ENCODE measurements around the gene CTRB1. TPM values are rescaled to one million over a fixed set of nuclear protein-coding genes. Genes with fewer than 3 reads are reported as not detected.

CTRB1 gene
- total RNA-seq, 4 donors from 2014 or later = not detected

DNA sequence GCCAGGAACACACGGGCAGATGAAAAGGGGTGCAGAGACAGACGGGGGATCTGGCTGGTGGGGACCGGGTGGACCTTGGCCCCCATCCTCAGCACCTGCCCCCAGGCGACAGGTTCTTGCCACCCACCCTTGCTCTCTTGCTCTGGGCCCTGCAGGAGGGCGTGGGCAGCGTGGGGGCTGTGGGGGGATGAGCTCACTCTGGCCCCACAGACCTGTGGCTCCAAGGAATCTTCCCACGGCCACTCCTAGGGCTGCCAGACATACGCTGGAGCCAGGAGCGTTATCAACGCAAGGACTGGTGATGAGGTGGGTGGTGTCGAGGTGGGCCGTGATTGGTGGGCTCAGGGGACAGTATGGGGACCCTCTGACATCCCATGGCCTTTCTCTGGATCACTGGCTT, 6.3 kb downstream of the CTRB1 start:
- Histone ChIP-seq H3K4me1 (peaks cover 0 to 4% of the 10 kb centered on the region in 2 donors), H3K36me3 (peaks cover 18 to 20% of the 10 kb centered on the region in 2 donors), H3K9me3 (no peaks in the 10 kb centered on the region), H3K27ac (no peak overlapping the region), H3K27me3 (no peaks in the 10 kb centered on the region), H3K4me3 (replicated peaks in 1 of 3) (no peak overlapping the region)
- WGBS, 2 donors = 60 to 70% methylated on average over 11 of the region's 12 CpGs
- TF ChIP-seq CTCF (IDR thresholded peaks at IDR 0.05) (no peak), POLR2A (IDR thresholded peaks at IDR 0.05) (no peak)
- intact Hi-C loops (cut with DNase I) = no loop called here
- DNase-seq = no peak

GRCh38 chr16:75225678-75226515, 7.1 kb downstream of the CTRB1 start:
- no peak for TF ChIP-seq CTCF (IDR thresholded peaks at IDR 0.05)
- no peak for TF ChIP-seq POLR2A (IDR thresholded peaks at IDR 0.05)
- no peaks in the 10 kb centered on the region for H3K27me3 ChIP-seq
- intact Hi-C loops (cut with DNase I) = loop anchor here (2.0 kb wide), 1 partner anchor 19 kb away; the partner anchor contains the start of gene CTRB2
- WGBS, 2 donors = 71 to 80% methylated on average over 23 to 26 of the region's 26 CpGs
- H3K36me3 ChIP-seq = peaks cover 18 to 20% of the 10 kb centered on the region in 2 donors
- H3K4me3 ChIP-seq (replicated peaks in 1 of 3) = no peak overlapping the region
- no peaks in the 10 kb centered on the region for H3K9me3 ChIP-seq
- H3K4me1 ChIP-seq = peaks cover 0 to 4% of the 10 kb centered on the region in 2 donors
- no peak overlapping the region for H3K27ac ChIP-seq
- no peak for DNase-seq

DNA sequence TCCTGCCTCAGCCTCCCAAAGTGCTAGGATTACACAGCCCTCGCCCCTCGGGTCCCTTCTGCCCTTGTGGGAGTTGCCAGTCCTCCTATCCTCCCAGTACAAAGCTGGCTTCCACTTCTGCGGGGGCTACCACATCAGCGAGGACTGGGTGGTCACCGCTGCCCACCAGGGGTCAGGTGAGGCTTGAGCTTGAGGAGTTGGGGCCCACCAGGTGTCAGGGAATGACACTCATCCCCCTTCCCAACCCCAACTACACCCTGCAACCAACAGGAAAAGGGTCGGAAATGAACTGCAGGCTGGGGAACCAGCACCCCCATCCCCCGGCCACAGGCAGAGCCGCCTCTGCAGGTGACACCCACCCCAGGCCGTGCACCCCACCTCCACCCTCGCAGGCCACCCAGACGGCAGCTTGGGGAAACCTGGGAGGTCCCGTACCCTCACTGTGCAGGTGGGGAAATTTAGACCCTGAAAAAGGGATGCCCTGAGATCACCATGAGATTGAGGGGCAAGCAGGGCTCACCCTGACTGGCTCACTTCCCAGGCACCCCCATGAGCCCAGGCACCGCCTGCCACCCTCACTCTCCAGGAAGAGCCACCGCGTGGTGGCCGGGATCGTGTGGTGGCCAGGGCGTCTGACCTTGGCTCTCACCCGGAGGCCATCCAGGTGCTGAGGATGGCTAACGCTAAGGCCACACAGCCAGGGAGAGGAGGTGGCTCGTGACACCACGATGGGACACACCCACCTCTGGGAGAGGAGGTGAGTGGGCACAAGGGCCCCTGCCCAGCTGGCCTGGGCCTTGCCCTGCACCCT, 8.0 kb downstream of the CTRB1 start:
- intact Hi-C loops (cut with DNase I) = loop anchor here (2.0 kb wide), 1 partner anchor 20 kb away; the partner anchor contains the start of gene CTRB2
- peaks cover 18 to 20% of the 10 kb centered on the region in 2 donors for H3K36me3 ChIP-seq
- 74 to 80% methylated on average over 10 to 11 of the region's 22 CpGs for WGBS, 2 donors
- H3K4me3 ChIP-seq (replicated peaks in 1 of 3) = no peak overlapping the region
- no peak overlapping the region for H3K27ac ChIP-seq
- no peaks in the 10 kb centered on the region for H3K9me3 ChIP-seq
- no peak for TF ChIP-seq POLR2A (IDR thresholded peaks at IDR 0.05)
- TF ChIP-seq CTCF (IDR thresholded peaks at IDR 0.05) = no peak
- H3K27me3 ChIP-seq = no peaks in the 10 kb centered on the region
- DNase-seq = no peak
- peaks cover 0 to 4% of the 10 kb centered on the region in 2 donors for H3K4me1 ChIP-seq

- peaks cover 20 to 23% of the 10 kb centered on the region in 2 donors for H3K36me3 ChIP-seq
- intact Hi-C loops (cut with DNase I) = loop anchor here (2.0 kb wide), 1 partner anchor 21 kb away; the partner anchor contains the start of gene CTRB2
- no peaks in the 10 kb centered on the region for H3K27me3 ChIP-seq
- H3K27ac ChIP-seq = no peak overlapping the region
- 85 to 87% methylated on average over 9 to 17 of the region's 18 CpGs for WGBS, 2 donors
- TF ChIP-seq CTCF (IDR thresholded peaks at IDR 0.05) (no peak), POLR2A (IDR thresholded peaks at IDR 0.05) (no peak)
- H3K4me3 ChIP-seq (replicated peaks in 1 of 3) = no peak overlapping the region
- no peak for DNase-seq
- peaks cover 0 to 4% of the 10 kb centered on the region in 2 donors for H3K4me1 ChIP-seq
- H3K9me3 ChIP-seq = no peaks in the 10 kb centered on the region
Measured at GRCh38 chr16:75227361-75228142, 8.8 kb downstream of the CTRB1 start.

Measured in thyroid gland (tissue), 4 donors.